Measurements from ENCODE around the gene KLRF2.

DNA sequence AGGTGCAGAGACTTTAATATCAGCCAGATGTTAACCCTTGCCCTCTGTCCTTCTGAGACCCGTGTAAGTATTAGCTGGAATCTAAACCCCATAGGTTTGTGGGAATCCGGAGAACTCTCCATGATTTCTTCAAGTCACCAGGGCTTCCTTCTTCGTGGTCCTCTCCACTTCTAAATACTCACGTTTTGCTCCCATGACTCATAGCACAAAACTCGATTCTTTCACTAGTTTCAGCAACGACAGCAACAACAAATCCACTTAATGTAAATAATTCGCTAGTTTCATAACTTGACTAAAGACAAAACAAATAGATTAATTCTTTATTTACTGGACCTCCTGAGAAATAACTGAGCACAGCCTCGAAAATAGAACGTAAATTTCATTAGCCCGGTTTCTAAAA is 55.3 kb downstream of the KLRF2 start:
- TF ChIP-seq, protein P1, sequence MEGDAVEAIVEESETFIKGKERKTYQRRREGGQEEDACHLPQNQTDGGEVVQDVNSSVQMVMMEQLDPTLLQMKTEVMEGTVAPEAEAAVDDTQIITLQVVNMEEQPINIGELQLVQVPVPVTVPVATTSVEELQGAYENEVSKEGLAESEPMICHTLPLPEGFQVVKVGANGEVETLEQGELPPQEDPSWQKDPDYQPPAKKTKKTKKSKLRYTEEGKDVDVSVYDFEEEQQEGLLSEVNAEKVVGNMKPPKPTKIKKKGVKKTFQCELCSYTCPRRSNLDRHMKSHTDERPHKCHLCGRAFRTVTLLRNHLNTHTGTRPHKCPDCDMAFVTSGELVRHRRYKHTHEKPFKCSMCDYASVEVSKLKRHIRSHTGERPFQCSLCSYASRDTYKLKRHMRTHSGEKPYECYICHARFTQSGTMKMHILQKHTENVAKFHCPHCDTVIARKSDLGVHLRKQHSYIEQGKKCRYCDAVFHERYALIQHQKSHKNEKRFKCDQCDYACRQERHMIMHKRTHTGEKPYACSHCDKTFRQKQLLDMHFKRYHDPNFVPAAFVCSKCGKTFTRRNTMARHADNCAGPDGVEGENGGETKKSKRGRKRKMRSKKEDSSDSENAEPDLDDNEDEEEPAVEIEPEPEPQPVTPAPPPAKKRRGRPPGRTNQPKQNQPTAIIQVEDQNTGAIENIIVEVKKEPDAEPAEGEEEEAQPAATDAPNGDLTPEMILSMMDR (IDR thresholded peaks at IDR 0.05) = no peak
- no peak for TF ChIP-seq POLR2A (IDR thresholded peaks at IDR 0.05; ENCODE audit: low read depth)

All from esophagus muscularis mucosa (tissue), 3 donors.